Measurements from ENCODE around the gene OS9. TPM values are rescaled to one million over a fixed set of nuclear protein-coding genes. Genes with fewer than 3 reads are reported as not detected.
A peak's percentile ranks its signal among the peaks of the same experiment; 100 is the strongest.

Gene OS9
- total and polyA plus RNA-seq, 8 donors = 177 to 254 (median 192) TPM

DNA sequence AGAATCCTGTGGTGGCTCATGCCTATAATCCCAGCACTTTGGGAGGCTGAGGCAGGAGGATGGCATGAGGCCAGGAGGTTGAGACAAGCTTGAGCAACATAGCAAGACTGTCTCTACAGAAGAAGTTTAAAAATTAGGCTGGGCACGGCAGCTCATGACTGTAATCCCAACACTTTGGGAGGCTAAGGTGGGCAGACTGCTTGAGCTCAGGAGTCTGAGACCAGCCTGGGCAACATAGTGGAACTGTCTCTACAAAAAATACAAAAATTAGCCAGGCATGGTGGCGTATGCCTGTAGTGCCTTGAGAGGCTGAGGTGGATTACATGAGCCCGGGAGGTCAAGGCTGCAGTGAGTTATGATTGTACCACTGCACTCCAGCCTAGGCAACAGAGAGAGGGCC, 73.9 kb downstream of the OS9 start:
- Histone ChIP-seq H3K36me3 (no peaks in the 10 kb centered on the region), H3K9me3 (no peaks in the 10 kb centered on the region), H3K27ac (no peak overlapping the region), H3K27me3 (no peaks in the 10 kb centered on the region), H3K4me3 (no peak overlapping the region), H3K4me1 (peaks cover 8 to 14% (median 13%) of the 10 kb centered on the region in 3 donors)
- ATAC-seq = no peak
- DNase-seq = no peak
- intact Hi-C loops (cut with DNase I) = no loop called here
- 87 to 93% methylated on average over 3 of the region's 3 CpGs for WGBS, 2 donors
- TF ChIP-seq CTCF (IDR thresholded peaks at IDR 0.05) = no peak
- no peak for FAIRE-seq

- Histone ChIP-seq H3K27me3 (no peaks in the 10 kb centered on the region), H3K9me3 (no peaks in the 10 kb centered on the region), H3K4me3 (no peak overlapping the region), H3K27ac (no peak overlapping the region), H3K36me3 (no peaks in the 10 kb centered on the region), H3K4me1 (peaks cover 13 to 20% (median 15%) of the 10 kb centered on the region in 3 donors)
- DNase-seq (no peak), ATAC-seq (no peak), FAIRE-seq (no peak)
- 91 to 94% methylated on average over 11 of the region's 11 CpGs for whole genome bisulfite sequencing, 2 donors
- TF ChIP-seq CTCF (IDR thresholded peaks at IDR 0.05) = no peak
- intact Hi-C loops (cut with DNase I) = no loop called here
Measured at GRCh38 chr12:57769594-57769993, 75.7 kb downstream of the OS9 start.

DNA sequence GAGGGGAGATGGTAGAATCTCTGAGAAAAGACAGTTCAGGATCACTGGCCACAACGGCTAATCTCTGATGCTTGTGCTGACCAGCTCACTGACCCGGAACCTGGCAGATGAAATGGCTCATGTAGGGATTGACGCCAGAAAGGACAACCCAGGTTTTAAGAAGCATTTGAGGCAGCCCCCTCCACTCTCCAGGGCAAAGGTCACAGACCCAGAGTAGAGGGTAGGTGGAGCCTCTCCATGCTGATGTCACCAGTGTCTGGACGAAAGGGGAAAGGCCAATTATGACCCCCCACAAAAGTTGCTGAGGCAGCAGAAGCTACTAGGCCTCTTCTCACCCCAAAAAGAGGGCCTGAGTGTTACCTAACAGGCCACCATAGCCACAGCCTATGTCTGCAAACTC, 76.8 kb downstream of the OS9 start:
- Histone ChIP-seq H3K4me3 (peak overlapping the region in 1 of 4 donors; percentile 69), H3K9me3 (no peaks in the 10 kb centered on the region), H3K36me3 (no peaks in the 10 kb centered on the region), H3K27ac (no peak overlapping the region), H3K4me1 (peaks cover 13 to 21% (median 15%) of the 10 kb centered on the region in 3 donors), H3K27me3 (no peaks in the 10 kb centered on the region)
- no peak for TF ChIP-seq CTCF (IDR thresholded peaks at IDR 0.05)
- intact Hi-C loops (cut with DNase I) = no loop called here
- WGBS, 2 donors = 64 to 72% methylated on average over 4 of the region's 4 CpGs
- no peak for FAIRE-seq
- no peak for ATAC-seq
- DNase-seq = no peak

Small RNA genes within 50 kb of the gene (microRNA-seq; reads per million reads assigned to microRNA genes)
- 0 reads per million in 2 donors for gene MIR6759

Other genes starting within 250 kb of the OS9 start
- 10 to 100 TPM in 1 of 6 donors, under 1 TPM in 1, not detected in 4; 0.24 to 17.8 TPM for gene INHBE, start 238.8 kb upstream of the OS9 start, total RNA-seq
- gene INHBE, start 238.8 kb upstream of the OS9 start, polyA plus RNA-seq = under 1 TPM in 1 of 2 donors, not detected in 1; 0.05 TPM
- gene GLI1, start 234.3 kb upstream of the OS9 start, total RNA-seq = 1 to 10 TPM in 1 of 6 donors, under 1 TPM in 3, not detected in 2; 0.06 to 2.2 (median 0.79) TPM
- gene GLI1, start 234.3 kb upstream of the OS9 start, polyA plus RNA-seq = under 1 TPM; 0.19 TPM
- gene ARHGAP9, start 214.3 kb upstream of the OS9 start, total RNA-seq = 10 to 100 TPM in 1 of 6 donors, 1 to 10 TPM in 3, under 1 TPM in 2; 0.39 to 11.7 (median 3.6) TPM
- gene ARHGAP9, start 214.3 kb upstream of the OS9 start, polyA plus RNA-seq = 1 to 10 TPM; 6.2 to 6.5 TPM
- 100 to 1,000 TPM in 1 of 6 donors, 10 to 100 TPM in 5; 33.4 to 210 (median 80.7) TPM for gene MARS1, start 206.1 kb upstream of the OS9 start, total RNA-seq
- 10 to 100 TPM; 87.5 to 90.6 TPM for gene MARS1, start 206.1 kb upstream of the OS9 start, polyA plus RNA-seq
- 10 to 100 TPM in 2 of 6 donors, 1 to 10 TPM in 4; 8.5 to 45.9 (median 9.0) TPM for gene DDIT3, start 173.6 kb upstream of the OS9 start, total RNA-seq
- gene DDIT3, start 173.6 kb upstream of the OS9 start, polyA plus RNA-seq = 10 to 100 TPM; 27.5 to 52.7 TPM
- gene MBD6, start 171.3 kb upstream of the OS9 start, total RNA-seq = 10 to 100 TPM; 37.4 to 66.1 (median 46.1) TPM
- 10 to 100 TPM; 62.9 to 87.1 TPM for gene MBD6, start 171.3 kb upstream of the OS9 start, polyA plus RNA-seq
- gene DCTN2, start 146.9 kb upstream of the OS9 start, total RNA-seq = 10 to 100 TPM; 54.9 to 66.2 (median 63.5) TPM
- 100 to 1,000 TPM in 1 of 2 donors, 10 to 100 TPM in 1; 73.7 to 117 TPM for gene DCTN2, start 146.9 kb upstream of the OS9 start, polyA plus RNA-seq
- under 1 TPM; 0.25 to 0.95 (median 0.47) TPM for gene KIF5A, start 144.1 kb upstream of the OS9 start, total RNA-seq
- 1 to 10 TPM in 1 of 2 donors, under 1 TPM in 1; 0.76 to 2.9 TPM for gene KIF5A, start 144.1 kb upstream of the OS9 start, polyA plus RNA-seq
- 10 to 100 TPM; 11.3 to 17.0 (median 15.4) TPM for gene PIP4K2C, start 102.9 kb upstream of the OS9 start, total RNA-seq
- 10 to 100 TPM in 1 of 2 donors, 1 to 10 TPM in 1; 5.3 to 15.9 TPM for gene PIP4K2C, start 102.9 kb upstream of the OS9 start, polyA plus RNA-seq
- 10 to 100 TPM in 4 of 6 donors, 1 to 10 TPM in 2; 9.0 to 22.9 (median 12.1) TPM for gene DTX3, start 89.3 kb upstream of the OS9 start, total RNA-seq
- 10 to 100 TPM; 36.6 to 71.7 TPM for gene DTX3, start 89.3 kb upstream of the OS9 start, polyA plus RNA-seq
- gene ARHGEF25, start 82.7 kb upstream of the OS9 start, total RNA-seq = 1 to 10 TPM; 1.8 to 7.0 (median 3.3) TPM
- 10 to 100 TPM; 16.5 to 22.1 TPM for gene ARHGEF25, start 82.7 kb upstream of the OS9 start, polyA plus RNA-seq
- gene B4GALNT1, start 60.9 kb upstream of the OS9 start, total RNA-seq = under 1 TPM in 5 of 6 donors, not detected in 1; 0.04 to 0.78 (median 0.24) TPM
- gene B4GALNT1, start 60.9 kb upstream of the OS9 start, polyA plus RNA-seq = 1 to 10 TPM in 1 of 2 donors, under 1 TPM in 1; 0.61 to 1.1 TPM
- gene AGAP2, start 44.6 kb downstream of the OS9 start, total RNA-seq = 1 to 10 TPM in 1 of 6 donors, under 1 TPM in 5; 0.24 to 1.2 (median 0.72) TPM
- gene AGAP2, start 44.6 kb downstream of the OS9 start, polyA plus RNA-seq = 1 to 10 TPM in 1 of 2 donors, under 1 TPM in 1; 0.87 to 3.0 TPM
- gene TSPAN31, start 50.9 kb downstream of the OS9 start, total RNA-seq = 10 to 100 TPM; 12.2 to 17.9 (median 14.5) TPM
- gene TSPAN31, start 50.9 kb downstream of the OS9 start, polyA plus RNA-seq = 10 to 100 TPM; 13.0 to 29.8 TPM
- 10 to 100 TPM; 30.6 to 48.5 (median 40.3) TPM for gene CDK4, start 58.2 kb downstream of the OS9 start, total RNA-seq
- gene CDK4, start 58.2 kb downstream of the OS9 start, polyA plus RNA-seq = 10 to 100 TPM; 26.7 to 43.4 TPM
- gene MARCHF9, start 61.0 kb downstream of the OS9 start, total RNA-seq = 10 to 100 TPM in 1 of 6 donors, 1 to 10 TPM in 5; 6.7 to 11.3 (median 7.6) TPM
- 10 to 100 TPM; 17.2 to 32.5 TPM for gene MARCHF9, start 61.0 kb downstream of the OS9 start, polyA plus RNA-seq
- gene CYP27B1, start 72.9 kb downstream of the OS9 start, total RNA-seq = 1 to 10 TPM; 2.1 to 5.8 (median 3.8) TPM
- gene CYP27B1, start 72.9 kb downstream of the OS9 start, polyA plus RNA-seq = 1 to 10 TPM; 1.6 to 3.3 TPM
- 10 to 100 TPM; 11.5 to 28.5 (median 15.9) TPM for gene METTL1, start 78.0 kb downstream of the OS9 start, total RNA-seq
- gene METTL1, start 78.0 kb downstream of the OS9 start, polyA plus RNA-seq = 10 to 100 TPM; 43.3 to 55.9 TPM
- gene EEF1AKMT3, start 78.5 kb downstream of the OS9 start, total RNA-seq = 10 to 100 TPM in 5 of 6 donors, 1 to 10 TPM in 1; 9.3 to 20.8 (median 16.0) TPM
- 1 to 10 TPM; 3.7 to 7.2 TPM for gene EEF1AKMT3, start 78.5 kb downstream of the OS9 start, polyA plus RNA-seq
- 10 to 100 TPM in 4 of 6 donors, 1 to 10 TPM in 2; 7.2 to 14.2 (median 12.1) TPM for gene TSFM, start 88.7 kb downstream of the OS9 start, total RNA-seq
- 10 to 100 TPM; 13.2 to 16.7 TPM for gene TSFM, start 88.7 kb downstream of the OS9 start, polyA plus RNA-seq
- gene AVIL, start 124.6 kb downstream of the OS9 start, total RNA-seq = 10 to 100 TPM in 1 of 6 donors, 1 to 10 TPM in 5; 1.6 to 11.7 (median 3.7) TPM
- gene AVIL, start 124.6 kb downstream of the OS9 start, polyA plus RNA-seq = 10 to 100 TPM; 11.7 to 15.9 TPM
- 100 to 1,000 TPM in 2 of 6 donors, 10 to 100 TPM in 4; 88.8 to 165 (median 94.5) TPM for gene CTDSP2, start 152.6 kb downstream of the OS9 start, total RNA-seq
- 10 to 100 TPM; 38.7 to 48.6 TPM for gene CTDSP2, start 152.6 kb downstream of the OS9 start, polyA plus RNA-seq
- gene ATP23, start 247.4 kb downstream of the OS9 start, total RNA-seq = 1 to 10 TPM; 2.7 to 5.0 (median 4.1) TPM
- gene ATP23, start 247.4 kb downstream of the OS9 start, polyA plus RNA-seq = 1 to 10 TPM; 3.8 to 5.7 TPM